Activated T-cell treated with anti-CD3 and anti-CD28 coated beads, Interleukin-2, amount 50 U/mL, for 24 hours (primary cell): ENCODE results near the gene ZNF629.

ENCODE experiments used
- DNase-seq: peaks from one replicate; pipeline ENCODE4 v3.0.0-alpha.2; 2020
- H3K27ac Mint-ChIP-seq: 2 replicates; pipeline ENCODE4 v1.8.0; 2020; ENCODE audit warnings: mild to moderate bottlenecking, mixed read lengths
- H3K27me3 Mint-ChIP-seq: 2 replicates; pipeline ENCODE4 v1.8.0; 2020; ENCODE audit warnings: mixed read lengths
- H3K36me3 Mint-ChIP-seq: 2 replicates; pipeline ENCODE4 v1.8.0; 2020; ENCODE audit warnings: low read depth, mixed read lengths
- H3K4me1 Mint-ChIP-seq: 2 replicates; pipeline ENCODE4 v1.8.0; 2020; ENCODE audit warnings: low read depth, mixed read lengths
- H3K4me3 Mint-ChIP-seq: 2 replicates; pipeline ENCODE4 v1.8.0; 2020; ENCODE audit warnings: mild to moderate bottlenecking, moderate library complexity, mixed read lengths
- H3K9me3 Mint-ChIP-seq: 2 replicates; pipeline ENCODE4 v1.8.0; 2020; ENCODE audit warnings: mixed read lengths

Gene ZNF629

DNA sequence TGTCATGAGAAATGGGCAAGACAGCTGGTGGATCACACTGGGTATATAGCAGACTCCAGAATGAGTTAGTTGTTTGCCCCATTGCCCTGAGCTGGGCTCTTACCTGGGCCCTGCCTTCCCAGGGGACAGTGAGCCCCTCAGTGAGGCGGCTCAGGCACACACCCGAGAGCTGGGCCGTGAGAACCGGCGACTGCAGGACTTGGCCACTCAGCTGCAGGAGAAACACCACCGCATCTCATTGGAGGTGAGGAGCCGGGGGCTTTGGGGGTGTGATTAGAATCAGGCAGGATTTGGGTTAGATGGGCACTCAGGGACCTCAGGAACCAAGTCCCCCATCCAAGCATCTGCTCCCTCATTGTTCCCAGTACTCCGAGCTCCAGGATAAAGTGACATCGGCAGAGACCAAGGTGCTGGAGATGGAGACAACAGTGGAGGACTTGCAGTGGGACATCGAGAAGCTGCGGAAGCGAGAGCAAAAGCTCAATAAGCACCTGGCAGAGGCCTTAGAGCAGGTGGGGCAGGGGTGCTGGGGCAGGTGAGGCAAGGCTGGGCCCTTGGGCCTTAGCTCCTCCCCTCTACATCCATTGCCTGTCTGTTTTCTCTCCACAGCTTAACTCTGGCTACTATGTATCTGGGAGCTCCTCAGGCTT is 22.1 kb downstream of the ZNF629 start:
- Mint-ChIP-seq H3K4me1 (peaks cover 32% of the 10 kb centered on the region), H3K36me3 (peaks cover 90% of the 10 kb centered on the region), H3K27ac (peak overlapping the region; percentile 26), H3K4me3 (no peak overlapping the region), H3K9me3 (no peaks in the 10 kb centered on the region), H3K27me3 (no peaks in the 10 kb centered on the region)
- DNase-seq: no peak

DNA sequence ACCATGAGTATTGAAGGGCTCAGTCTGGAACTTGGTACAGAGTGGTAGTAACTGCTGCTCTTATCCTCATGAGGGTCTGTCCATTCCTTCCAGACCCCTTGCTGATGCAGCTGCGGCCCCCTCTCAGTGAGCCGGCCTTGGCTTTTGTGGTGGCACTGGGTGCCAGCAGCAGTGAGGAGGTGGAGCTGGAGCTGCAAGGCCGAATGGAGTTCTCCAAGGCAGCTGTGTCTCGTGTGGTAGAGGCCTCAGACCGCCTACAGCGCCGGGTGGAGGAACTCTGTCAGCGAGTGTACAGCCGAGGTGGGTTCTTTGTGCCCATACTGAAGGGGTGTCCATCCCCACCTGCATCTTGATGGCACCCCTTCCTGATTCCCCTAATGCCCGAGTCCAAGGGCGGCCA is 22.9 kb downstream of the ZNF629 start:
- H3K36me3 Mint-ChIP-seq: peaks cover 89% of the 10 kb centered on the region
- H3K9me3 Mint-ChIP-seq: no peaks in the 10 kb centered on the region
- peaks cover 33% of the 10 kb centered on the region for H3K4me1 Mint-ChIP-seq
- H3K4me3 Mint-ChIP-seq: peak overlapping the region; percentile 94
- H3K27ac Mint-ChIP-seq: peak overlapping the region; percentile 18
- no peak for DNase-seq
- no peaks in the 10 kb centered on the region for H3K27me3 Mint-ChIP-seq

DNA sequence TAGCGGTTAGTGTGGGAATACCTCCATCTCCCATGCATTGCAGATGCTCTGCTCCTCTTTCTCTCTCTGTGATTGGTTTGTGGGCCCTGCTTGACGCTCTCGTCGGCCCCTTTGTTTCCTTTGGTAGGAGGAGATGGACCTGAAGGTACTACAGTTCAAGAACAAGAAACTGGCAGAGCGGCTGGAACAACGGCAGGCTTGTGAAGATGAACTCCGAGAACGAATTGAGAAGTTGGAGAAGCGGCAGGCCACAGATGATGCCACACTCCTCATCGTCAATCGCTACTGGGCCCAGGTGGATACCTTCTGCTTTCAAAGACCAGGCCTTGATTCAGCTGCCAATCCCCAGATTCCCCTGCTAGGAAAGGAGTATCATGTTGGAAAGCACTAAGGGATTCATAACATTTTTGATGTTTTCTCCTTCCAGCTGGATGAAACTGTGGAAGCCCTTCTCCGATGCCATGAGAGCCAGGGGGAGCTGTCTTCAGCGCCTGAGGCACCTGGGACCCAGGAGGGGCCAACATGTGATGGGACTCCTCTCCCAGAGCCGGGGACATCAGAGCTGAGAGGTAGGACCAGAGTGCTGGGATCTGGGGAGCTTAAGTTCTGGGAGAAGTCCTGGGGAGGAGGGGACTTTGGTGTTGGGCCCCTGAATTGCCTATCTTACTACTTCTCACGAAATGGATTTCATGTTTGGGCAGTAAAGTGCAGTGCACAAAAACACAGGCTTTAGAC is 23.8 kb downstream of the ZNF629 start:
- Mint-ChIP-seq H3K4me3 (peak overlapping the region; percentile 94), H3K36me3 (peaks cover 88% of the 10 kb centered on the region), H3K27ac (peak overlapping the region; percentile 95), H3K4me1 (peaks cover 33% of the 10 kb centered on the region), H3K9me3 (no peaks in the 10 kb centered on the region), H3K27me3 (no peaks in the 10 kb centered on the region)
- DNase-seq: no peak

DNA sequence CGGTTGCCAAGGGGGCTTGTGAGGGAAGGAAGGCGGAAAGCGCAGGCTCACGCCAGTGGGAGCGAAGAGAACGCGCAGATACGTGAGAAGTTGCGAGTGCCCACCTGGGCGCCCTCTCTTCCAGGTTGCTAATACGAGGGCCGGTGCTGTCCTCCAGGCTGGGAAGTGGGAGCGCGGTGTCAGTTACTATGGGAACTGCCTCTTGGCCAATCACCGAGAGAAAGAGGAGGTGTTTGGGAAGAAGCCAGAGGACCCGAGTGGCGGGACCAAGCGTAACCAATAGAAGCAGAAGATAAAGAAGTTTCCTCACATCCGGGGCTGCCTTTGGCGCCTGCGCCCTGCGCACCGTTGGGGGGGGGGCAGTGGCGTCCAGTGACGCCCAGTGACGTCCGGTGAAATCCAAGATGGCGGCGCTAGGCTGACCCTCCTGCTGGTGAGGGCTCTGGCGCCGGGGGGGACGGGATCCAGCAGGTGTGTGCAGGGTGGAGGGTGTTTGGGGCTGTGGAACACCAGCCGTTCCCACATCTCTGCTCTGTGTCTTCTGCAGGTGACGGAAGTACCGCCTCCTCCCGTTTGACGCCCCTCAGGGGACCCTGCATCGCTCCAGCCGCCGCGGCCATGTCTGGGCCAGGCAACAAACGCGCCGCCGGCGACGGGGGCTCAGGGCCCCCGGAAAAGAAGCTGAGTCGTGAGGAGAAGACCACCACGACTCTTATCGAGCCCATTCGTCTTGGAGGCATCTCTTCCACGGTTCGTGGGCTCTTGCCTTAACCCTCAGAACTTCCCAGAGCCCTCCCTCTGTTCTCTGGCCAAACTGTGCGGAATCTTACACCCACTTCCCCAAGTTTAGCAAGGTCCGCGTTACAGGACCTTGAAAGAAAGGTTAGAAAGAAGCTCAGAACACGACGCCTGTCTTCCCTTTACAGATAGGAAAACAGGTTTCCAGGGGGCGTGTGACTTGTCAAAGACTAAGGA is 24.8 kb downstream of the ZNF629 start, which contains the start of the genes CFAP119 and RNF40:
TSS of gene CFAP119 (minus strand) at position 135 of the 975 bp plus-strand sequence. CDS start 314 bp downstream, outside the sequence.
TSS of gene RNF40 (plus strand) at position 395 of the 975 bp plus-strand sequence. CDS start at position 619, 224 bp downstream.
- peak; percentile 94 for DNase-seq
- Mint-ChIP-seq H3K36me3 (peaks cover 84% of the 10 kb centered on the region), H3K4me1 (peaks cover 33% of the 10 kb centered on the region), H3K9me3 (no peaks in the 10 kb centered on the region), H3K4me3 (peak within 1 kb of the TSS; percentile 94), H3K27me3 (no peaks in the 10 kb centered on the region), H3K27ac (peak within 1 kb of the TSS; percentile 95)

DNA sequence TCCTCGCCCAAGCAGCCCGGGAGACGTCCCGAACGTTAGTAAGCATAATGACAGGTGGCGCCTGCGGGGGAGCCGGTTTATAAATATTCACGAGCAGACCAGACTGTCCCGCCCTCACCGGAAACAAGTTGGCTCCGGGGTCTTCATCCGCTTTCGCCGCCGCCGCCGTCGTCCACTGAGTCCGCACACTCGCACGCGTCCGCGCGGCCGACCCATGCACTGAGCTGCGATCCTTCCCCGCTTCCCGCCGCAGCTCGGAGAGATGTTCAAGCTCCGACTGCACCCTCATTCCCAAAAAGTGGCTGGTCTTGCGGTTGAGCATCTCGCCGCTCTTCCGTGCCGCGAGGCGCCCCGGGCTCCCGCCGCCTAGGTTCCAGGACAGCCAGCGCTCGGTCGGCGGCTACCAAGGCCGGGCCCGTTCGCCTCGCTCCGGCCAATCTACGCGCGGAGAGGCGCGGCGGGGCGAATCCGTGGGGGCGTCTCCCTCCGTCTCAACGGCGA is 25.5 kb downstream of the ZNF629 start:
- Mint-ChIP-seq H3K9me3 (no peaks in the 10 kb centered on the region), H3K4me1 (peaks cover 33% of the 10 kb centered on the region), H3K36me3 (peaks cover 84% of the 10 kb centered on the region), H3K4me3 (peak overlapping the region; percentile 94), H3K27ac (peak overlapping the region; percentile 95), H3K27me3 (no peaks in the 10 kb centered on the region)
- DNase-seq: peak; percentile 66

DNA sequence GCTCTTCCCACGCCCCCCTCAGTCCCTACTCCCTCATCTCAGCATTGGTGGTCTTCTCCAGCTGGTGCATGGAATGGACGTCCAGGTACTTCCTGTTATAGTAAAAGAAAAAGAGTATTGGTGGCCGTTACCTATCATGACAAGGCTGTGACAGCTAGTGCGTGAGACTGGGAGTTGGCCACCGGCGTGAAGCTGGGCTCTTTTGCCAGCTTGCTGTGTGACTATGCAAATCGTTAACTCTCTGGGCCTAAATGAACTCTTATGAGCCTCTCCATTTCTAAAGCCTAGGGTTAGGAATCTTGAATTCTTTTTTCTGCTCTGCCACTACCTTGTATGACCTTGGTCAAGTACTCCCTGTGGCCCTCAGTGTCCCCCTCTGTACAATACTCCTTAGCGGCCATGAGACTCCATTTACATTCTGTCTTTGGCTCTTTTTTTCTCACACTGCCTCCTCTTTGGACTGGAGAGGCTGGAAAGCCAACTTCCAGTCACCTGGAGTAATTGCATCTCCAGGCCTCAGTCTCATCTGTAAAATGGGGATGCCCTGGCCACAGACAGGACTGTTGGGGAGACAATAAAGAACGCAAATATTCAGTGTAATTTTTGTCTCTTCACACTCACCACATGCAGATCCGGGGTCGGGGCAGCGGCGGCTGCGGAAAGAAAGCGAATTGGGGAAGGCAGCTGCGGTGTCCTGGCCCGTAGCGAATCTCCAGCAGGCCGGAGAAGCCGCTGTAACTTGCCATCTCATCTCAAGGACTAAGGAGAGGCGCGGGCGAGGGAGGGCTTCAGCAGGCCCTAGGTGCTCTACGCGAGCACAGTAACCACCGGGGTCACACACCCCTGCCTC is 26.2 kb downstream of the ZNF629 start:
- Mint-ChIP-seq H3K36me3 (peaks cover 84% of the 10 kb centered on the region), H3K27me3 (no peaks in the 10 kb centered on the region), H3K4me1 (peaks cover 33% of the 10 kb centered on the region), H3K27ac (peak overlapping the region; percentile 95), H3K4me3 (peak overlapping the region; percentile 94), H3K9me3 (no peaks in the 10 kb centered on the region)
- DNase-seq: no peak

DNA sequence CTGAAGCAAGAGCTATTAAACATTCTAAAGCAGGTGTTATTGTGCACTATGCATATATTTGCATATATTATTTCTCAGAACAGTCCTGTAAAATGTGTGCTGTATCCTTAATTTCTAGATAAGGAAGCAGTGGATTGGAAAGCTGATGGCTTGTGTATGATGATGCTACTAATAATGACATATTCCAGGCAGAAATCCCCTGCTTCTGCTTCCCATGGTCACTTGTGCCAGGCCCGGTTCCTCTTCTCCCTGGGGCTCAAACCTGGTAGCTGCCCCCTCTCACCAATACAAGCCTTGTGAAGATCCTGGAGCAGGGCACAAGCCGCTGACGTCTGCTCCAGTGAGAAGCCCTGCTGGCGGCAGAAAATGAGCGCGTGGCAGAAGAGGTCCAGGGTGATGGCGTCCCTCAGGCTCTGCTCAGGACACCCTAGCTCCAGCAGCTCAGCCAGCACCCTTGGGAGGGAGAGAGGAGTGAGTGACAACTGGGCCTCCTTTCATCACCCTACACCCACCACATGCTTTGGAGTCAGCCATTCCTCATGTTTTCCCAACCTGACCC is 26.9 kb downstream of the ZNF629 start:
- H3K9me3 Mint-ChIP-seq: no peaks in the 10 kb centered on the region
- no peak overlapping the region for H3K27ac Mint-ChIP-seq
- peak overlapping the region; percentile 94 for H3K4me3 Mint-ChIP-seq
- DNase-seq: no peak
- peaks cover 33% of the 10 kb centered on the region for H3K4me1 Mint-ChIP-seq
- peaks cover 84% of the 10 kb centered on the region for H3K36me3 Mint-ChIP-seq
- H3K27me3 Mint-ChIP-seq: no peaks in the 10 kb centered on the region

DNA sequence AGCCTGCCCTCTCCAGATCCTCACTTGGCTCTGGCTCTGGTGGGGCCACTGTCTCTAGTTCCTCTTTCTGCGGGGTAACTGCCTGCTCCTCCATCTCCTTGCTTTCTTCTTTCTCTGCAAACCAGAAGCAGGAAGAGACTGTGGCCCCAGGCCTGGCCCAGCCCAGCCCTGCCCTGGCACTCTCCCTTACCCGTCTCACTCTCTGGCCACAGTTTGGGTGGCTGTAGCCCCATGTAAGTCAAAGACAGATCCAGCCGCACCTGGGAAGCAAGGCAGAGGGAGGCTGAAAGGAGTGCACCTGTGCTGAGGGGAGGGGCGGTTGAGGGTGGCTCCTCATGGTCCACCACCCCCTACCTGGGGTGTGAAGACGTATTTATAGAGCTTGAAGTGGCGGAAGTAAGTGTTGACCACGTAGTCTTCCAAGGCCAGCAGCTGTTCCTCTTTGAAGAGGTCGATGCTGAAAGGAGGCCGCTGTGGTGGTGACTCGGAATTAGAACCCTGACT is 28.0 kb downstream of the ZNF629 start:
- Mint-ChIP-seq H3K27me3 (no peaks in the 10 kb centered on the region), H3K36me3 (peaks cover 84% of the 10 kb centered on the region), H3K9me3 (no peaks in the 10 kb centered on the region), H3K4me3 (no peak overlapping the region), H3K27ac (no peak overlapping the region), H3K4me1 (peaks cover 29% of the 10 kb centered on the region)
- DNase-seq: no peak

DNA sequence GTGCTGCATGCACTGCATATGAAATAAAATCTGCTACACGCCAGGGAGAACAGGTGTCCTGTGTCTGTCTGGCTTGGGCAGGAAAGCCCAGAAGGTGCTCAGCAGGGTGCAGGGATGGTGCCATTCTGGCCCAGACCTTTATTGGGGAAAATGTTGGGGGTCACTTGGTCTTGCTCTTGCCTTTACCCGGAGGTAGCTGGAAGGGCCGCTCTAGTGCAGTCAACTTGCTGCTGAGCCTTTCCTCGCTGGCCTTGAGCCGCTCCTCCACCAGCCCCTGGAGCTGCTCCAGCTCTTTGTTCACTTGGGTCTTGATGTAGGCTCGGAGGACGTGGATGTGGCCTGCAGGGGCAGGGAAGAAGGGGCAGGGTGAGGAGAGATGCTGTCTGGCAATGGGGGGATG is 29.7 kb downstream of the ZNF629 start:
- peak overlapping the region; percentile 29 for H3K27ac Mint-ChIP-seq
- no peak for DNase-seq
- H3K4me3 Mint-ChIP-seq: no peak overlapping the region
- no peaks in the 10 kb centered on the region for H3K9me3 Mint-ChIP-seq
- peaks cover 83% of the 10 kb centered on the region for H3K36me3 Mint-ChIP-seq
- H3K27me3 Mint-ChIP-seq: no peaks in the 10 kb centered on the region
- H3K4me1 Mint-ChIP-seq: peaks cover 14% of the 10 kb centered on the region

DNA sequence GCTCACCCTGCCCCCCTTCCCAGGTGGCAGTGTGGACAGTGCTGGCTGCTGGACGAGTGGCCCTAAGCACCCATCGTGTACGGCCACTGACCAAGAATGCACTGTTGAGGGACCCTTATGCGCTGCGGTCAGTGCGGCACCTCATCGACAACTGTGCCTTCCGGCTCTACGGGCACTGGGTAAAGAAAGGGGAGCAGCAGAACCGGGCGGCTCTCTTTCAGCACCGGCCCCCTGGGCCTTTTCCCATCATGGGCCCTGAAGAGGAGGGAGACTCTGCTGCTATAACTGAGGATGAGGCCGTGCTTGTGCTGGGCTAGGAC is 30.3 kb downstream of the ZNF629 start:
- Mint-ChIP-seq H3K27me3 (no peaks in the 10 kb centered on the region), H3K4me1 (peaks cover 14% of the 10 kb centered on the region)

DNA sequence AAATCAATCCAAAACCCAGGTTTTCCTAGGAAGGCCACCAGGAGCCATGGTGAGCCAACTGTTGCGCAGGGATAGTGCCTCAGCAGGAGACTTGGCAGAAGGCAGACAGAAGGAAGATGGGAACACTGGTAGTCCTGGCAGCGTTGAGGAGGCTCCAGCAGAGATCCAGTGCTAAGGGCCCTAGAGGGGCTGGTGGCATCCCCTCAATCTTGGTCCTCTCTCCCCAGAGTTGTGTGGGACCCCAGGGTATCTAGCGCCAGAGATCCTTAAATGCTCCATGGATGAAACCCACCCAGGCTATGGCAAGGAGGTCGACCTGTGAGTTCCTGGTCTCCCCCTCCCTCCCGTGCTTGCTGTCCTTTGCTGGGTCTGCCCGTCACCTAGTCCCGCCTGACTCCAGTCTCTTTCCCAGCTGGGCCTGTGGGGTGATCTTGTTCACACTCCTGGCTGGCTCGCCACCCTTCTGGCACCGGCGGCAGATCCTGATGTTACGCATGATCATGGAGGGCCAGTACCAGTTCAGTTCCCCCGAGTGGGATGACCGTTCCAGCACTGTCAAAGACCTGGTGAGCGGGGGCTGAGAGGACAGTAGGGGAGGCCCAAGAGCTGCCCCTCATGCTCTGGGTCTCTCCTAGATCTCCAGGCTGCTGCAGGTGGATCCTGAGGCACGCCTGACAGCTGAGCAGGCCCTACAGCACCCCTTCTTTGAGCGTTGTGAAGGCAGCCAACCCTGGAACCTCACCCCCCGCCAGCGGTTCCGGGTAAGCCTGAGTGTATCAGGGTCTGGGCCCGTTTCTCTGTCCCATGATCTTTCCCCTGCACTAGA is 30.8 kb downstream of the ZNF629 start:
- Mint-ChIP-seq H3K4me3 (no peak overlapping the region), H3K4me1 (peaks cover 13% of the 10 kb centered on the region), H3K9me3 (no peaks in the 10 kb centered on the region), H3K27ac (no peak overlapping the region), H3K27me3 (no peaks in the 10 kb centered on the region), H3K36me3 (peaks cover 88% of the 10 kb centered on the region)
- no peak for DNase-seq

More for the DNA sequence above, 30.3 kb downstream of the ZNF629 start:
- peaks cover 84% of the 10 kb centered on the region for H3K36me3 Mint-ChIP-seq
- no peaks in the 10 kb centered on the region for H3K9me3 Mint-ChIP-seq
- no peak overlapping the region for H3K27ac Mint-ChIP-seq
- no peak for DNase-seq
- no peak overlapping the region for H3K4me3 Mint-ChIP-seq

DNA sequence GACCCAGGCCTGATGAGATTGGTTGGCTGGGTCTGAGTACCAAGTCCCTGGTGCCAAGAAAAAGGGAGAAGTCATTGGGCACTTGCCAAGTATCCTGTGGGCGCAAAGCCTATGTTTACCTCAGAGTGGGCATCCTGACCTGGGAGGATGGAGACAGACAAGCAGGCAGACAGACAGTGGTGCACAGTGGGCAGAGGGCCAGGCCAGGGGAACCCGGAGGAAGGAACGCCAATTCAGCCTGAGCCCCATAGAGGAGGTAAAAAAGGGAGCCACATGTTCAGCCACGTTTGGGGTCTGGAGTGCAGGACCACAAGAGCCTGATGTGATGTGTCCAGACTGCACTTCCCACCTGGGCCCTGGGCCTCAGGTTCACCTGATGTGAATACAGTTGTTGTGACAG is 33.4 kb downstream of the ZNF629 start:
- H3K4me3 Mint-ChIP-seq: no peak overlapping the region
- DNase-seq: no peak
- H3K4me1 Mint-ChIP-seq: peaks cover 16% of the 10 kb centered on the region
- peaks cover 87% of the 10 kb centered on the region for H3K36me3 Mint-ChIP-seq
- H3K27ac Mint-ChIP-seq: no peak overlapping the region
- no peaks in the 10 kb centered on the region for H3K27me3 Mint-ChIP-seq
- no peaks in the 10 kb centered on the region for H3K9me3 Mint-ChIP-seq
